ENCODE results near the gene ERGIC1.

GRCh38 chr5:172872997-172873491, 39.0 kb downstream of the ERGIC1 start:
- TF ChIP-seq POLR2A (IDR thresholded peaks at IDR 0.05) = peak in 1 of 2 donors; percentile 50
- TF ChIP-seq, protein P1, sequence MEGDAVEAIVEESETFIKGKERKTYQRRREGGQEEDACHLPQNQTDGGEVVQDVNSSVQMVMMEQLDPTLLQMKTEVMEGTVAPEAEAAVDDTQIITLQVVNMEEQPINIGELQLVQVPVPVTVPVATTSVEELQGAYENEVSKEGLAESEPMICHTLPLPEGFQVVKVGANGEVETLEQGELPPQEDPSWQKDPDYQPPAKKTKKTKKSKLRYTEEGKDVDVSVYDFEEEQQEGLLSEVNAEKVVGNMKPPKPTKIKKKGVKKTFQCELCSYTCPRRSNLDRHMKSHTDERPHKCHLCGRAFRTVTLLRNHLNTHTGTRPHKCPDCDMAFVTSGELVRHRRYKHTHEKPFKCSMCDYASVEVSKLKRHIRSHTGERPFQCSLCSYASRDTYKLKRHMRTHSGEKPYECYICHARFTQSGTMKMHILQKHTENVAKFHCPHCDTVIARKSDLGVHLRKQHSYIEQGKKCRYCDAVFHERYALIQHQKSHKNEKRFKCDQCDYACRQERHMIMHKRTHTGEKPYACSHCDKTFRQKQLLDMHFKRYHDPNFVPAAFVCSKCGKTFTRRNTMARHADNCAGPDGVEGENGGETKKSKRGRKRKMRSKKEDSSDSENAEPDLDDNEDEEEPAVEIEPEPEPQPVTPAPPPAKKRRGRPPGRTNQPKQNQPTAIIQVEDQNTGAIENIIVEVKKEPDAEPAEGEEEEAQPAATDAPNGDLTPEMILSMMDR (IDR thresholded peaks at IDR 0.05) = no peak

Measured in thyroid gland (tissue), 4 donors.